ENCODE results near the gene POC1A.
"Not testable (repeated sequence)": the region's sequence is repeated elsewhere in the genome, so short reads cannot be mapped to it uniquely, and the experiment has no call there.

Gene POC1A

DNA sequence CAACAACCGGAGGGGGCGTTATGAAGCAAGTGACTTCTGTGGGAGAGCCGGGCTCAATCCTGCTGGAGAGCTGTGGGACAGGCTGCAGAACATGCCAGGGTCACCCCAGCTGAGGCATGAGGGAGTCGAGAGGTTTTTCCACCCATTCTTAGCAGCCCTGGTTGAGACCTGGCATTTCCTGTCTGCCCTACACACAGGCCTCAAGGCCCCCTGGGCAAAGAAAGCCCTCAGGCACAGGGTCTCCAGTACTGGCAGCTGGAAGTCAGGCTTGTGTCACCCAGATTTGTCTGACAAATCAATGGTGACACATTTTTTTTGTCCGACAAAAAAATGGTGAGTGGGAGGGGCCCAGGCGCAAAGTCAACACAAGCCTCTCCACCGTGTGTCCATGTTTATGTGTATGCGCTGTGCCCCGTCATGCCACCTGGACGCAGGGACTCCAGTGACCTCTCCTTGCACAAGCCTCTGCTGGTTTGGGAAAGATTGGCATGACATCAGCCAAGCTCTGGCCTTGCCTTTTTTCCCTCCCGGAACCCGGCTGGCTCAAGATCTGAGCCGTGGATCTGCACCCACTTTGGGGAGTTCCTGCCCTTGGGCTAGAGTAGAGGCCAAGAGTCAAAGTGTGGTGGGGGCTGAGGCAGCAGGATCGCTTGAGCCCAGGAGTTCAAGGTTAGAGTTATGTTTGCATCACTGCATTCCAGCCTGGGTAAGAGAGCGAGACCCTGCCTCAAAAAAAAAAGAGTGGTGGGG lies 22.9 kb upstream of the POC1A start:
- TF ChIP-seq GATA1 (IDR thresholded peaks at IDR 0.05; ENCODE audit: low read depth, low read length) (no peak), POLR2A (IDR thresholded peaks at IDR 0.05; ENCODE audit: low read length) (no peak)
- no peak for DNase-seq

GRCh38 chr3:52176180-52176752 lies 22.0 kb upstream of the POC1A start:
- no peak for DNase-seq
- TF ChIP-seq GATA1 (IDR thresholded peaks at IDR 0.05; ENCODE audit: low read depth, low read length): no peak
- TF ChIP-seq POLR2A (IDR thresholded peaks at IDR 0.05; ENCODE audit: low read length): no peak

DNA sequence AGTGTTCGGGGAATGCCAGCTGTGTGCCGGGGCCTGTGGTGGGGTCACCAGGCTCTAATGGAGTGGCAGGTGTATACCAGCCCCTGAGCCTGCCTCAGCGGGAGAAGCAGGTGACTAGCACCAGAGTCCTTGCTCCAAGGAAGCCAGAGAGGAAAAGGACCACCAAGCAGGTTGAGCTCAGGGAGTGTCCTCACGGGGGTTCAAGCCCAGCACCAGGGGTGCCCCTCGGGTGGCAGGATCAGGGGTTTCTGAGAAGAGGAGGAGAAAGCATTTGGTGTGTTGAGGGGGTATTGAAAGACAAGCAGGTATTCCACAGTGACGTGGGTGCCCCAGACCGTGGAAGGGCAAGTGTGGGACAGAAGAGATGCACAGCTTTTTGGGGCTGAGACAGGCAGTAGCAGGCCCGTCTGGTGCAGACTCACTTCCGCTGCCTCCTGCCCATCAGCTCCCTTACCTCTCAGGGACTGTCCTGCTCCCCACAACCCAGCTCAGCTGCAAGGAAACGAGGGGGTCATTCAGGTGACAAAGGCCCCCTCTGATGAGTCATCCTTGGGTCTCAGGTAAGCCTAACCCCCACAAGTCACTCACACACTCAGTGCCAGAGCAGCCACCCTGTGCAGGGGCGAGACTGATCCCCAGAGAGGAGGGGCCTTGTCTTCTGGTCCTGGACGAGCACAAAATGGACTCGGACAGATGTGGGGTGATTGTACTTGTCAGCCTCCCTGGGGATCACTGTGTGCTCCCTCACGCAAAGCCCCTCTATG lies 21.4 kb upstream of the POC1A start:
- no peak for DNase-seq

DNA sequence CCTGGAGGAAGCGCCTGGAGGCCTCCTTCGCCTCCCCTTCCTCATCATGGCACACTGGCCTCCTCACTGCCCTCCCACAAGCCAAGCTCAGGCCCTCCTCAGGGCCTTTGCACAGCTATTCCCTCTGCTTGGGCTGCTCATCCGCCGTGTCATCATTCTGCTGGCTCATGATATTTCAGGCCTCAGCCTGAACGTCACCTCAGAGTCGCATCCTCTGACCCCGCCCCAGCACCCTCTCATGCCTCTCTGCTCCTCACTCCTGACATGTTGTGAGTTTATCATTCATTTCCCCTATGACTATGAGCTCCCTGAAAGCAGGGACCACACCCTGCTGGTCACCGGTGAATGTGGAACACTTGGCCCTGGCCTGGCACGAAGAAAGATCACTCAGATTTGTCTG lies 20.7 kb upstream of the POC1A start:
- TF ChIP-seq POLR2A (IDR thresholded peaks at IDR 0.05; ENCODE audit: low read length) (no peak), GATA1 (IDR thresholded peaks at IDR 0.05; ENCODE audit: low read depth, low read length) (no peak)
- peak; percentile 81 to 91 for DNase-seq

More for the DNA sequence above, 21.4 kb upstream of the POC1A start:
- TF ChIP-seq GATA1 (IDR thresholded peaks at IDR 0.05; ENCODE audit: low read depth, low read length): no peak
- no peak for TF ChIP-seq POLR2A (IDR thresholded peaks at IDR 0.05; ENCODE audit: low read length)

DNA sequence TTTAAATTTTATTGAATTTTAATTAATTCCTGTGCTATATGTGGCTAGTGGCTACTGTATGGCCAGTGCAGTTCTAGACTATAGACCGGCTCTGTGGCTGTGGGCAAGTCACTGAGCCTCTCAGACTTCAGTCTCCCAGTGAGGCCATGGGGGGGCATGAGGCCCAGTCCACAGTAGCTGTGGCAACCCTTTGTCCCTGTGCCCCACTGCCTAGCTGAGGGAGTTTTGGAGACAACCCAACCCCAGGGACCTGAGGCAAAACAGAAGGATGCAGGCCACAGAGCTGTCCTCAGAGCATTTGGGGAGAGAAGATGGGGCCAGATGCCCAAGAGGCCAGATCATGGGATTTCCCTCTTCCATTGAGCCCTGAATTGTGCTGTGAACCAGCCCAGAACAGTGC lies 18.9 kb upstream of the POC1A start:
- no peak for DNase-seq
- no peak for TF ChIP-seq POLR2A (IDR thresholded peaks at IDR 0.05; ENCODE audit: low read length)
- TF ChIP-seq GATA1 (IDR thresholded peaks at IDR 0.05; ENCODE audit: low read depth, low read length): no peak

DNA sequence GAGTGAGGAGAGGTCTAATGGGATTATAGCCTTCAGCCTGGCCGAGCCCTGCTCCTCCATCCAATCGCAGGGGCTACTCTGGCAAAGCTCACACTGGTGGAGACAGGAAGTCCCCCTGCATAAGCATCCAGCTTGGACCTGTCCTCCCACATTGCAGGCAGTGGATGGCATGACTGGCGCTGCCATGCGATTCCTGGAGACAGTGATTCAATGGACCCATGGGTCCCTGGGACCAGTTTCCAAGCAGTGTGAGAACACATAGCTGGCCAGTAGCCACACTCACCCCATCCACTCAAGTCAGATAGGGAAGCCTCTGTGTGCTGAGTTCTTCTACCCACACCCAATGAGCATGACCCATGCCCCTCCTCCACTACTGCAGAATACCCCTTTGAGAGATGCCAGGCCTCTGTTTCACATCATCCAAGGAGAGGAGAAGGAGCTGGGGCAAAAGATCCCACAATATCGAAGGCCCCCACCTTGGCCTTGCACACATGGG lies 18.1 kb upstream of the POC1A start:
- TF ChIP-seq GATA1 (IDR thresholded peaks at IDR 0.05; ENCODE audit: low read depth, low read length) (no peak), POLR2A (IDR thresholded peaks at IDR 0.05; ENCODE audit: low read length) (no peak)

GRCh38 chr3:52171514-52172261 lies 17.5 kb upstream of the POC1A start:
- no peak for TF ChIP-seq POLR2A (IDR thresholded peaks at IDR 0.05; ENCODE audit: low read length)
- TF ChIP-seq GATA1 (IDR thresholded peaks at IDR 0.05; ENCODE audit: low read depth, low read length): no peak
- DNase-seq: peak; percentile 52 to 61

More for the DNA sequence above, 18.1 kb upstream of the POC1A start:
- DNase-seq: no peak

DNA sequence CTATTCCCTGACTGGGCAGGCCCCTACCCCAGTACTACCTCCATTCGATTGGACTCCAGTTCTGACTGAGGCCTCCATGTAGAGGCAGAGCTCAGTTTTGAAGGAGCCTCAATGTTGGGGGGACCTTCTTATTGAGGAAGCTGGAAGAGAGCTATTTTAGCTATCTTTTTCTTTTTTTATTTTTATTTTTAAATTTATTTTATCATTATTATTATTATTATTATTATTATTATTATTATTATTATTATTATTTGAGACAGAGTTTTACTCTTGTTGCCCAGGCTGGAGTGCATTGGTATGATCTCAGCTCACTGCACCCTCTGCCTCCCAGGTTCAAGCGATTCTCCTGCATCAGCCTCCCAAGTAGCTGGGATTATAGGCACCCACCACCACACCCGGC lies 16.0 kb upstream of the POC1A start:
- not testable (repeated sequence) for DNase-seq

DNA sequence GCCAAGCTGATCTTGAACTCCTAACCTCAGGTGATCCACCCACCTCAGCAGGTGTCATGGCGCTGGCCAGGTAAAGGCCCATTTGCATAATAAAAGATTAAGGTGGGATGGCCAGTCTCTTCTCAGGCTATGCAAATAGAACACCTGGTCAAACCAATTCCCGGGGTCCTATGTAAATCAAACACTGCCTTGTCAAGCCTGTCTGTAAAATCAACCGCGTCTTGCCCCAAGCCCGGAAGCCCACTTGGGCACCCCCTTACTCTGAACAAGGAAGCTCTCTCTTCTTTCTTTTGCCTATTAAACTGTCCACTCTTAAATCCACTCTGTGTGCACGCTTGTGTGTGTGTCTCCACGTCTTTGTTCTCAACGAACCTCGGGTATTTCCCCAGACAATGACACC lies 13.0 kb upstream of the POC1A start:
- TF ChIP-seq POLR2A (IDR thresholded peaks at IDR 0.05; ENCODE audit: low read length): no peak
- no peak for TF ChIP-seq GATA1 (IDR thresholded peaks at IDR 0.05; ENCODE audit: low read depth, low read length)
- no peak for DNase-seq

- no peak for DNase-seq
- TF ChIP-seq POLR2A (IDR thresholded peaks at IDR 0.05; ENCODE audit: low read length) (no peak), GATA1 (IDR thresholded peaks at IDR 0.05; ENCODE audit: low read depth, low read length) (no peak)
Observed at GRCh38 chr3:52162250-52162872, 8.1 kb upstream of the POC1A start.

DNA sequence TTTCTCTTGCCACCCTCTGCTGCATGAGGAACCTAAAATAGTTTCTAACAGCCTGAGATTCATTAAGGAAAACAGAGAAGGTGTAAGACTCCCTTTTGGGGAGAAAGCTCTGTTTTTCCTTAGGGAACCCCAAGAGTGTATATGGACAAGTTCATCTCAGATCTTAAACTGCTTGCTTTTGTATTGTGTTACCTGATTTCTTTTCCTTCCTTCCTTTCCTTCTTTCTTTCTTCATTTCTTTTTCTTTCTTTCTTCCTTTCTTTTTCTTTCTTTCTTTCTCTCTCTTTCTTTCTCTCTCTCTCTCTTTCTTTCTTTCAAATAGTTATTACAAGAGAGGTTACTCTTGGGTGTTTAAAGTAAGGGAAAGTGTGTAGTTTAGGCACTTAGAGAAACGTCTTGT lies 5.3 kb upstream of the POC1A start:
- no peak for TF ChIP-seq POLR2A (IDR thresholded peaks at IDR 0.05; ENCODE audit: low read length)
- TF ChIP-seq GATA1 (IDR thresholded peaks at IDR 0.05; ENCODE audit: low read depth, low read length): no peak
- no peak for DNase-seq

DNA sequence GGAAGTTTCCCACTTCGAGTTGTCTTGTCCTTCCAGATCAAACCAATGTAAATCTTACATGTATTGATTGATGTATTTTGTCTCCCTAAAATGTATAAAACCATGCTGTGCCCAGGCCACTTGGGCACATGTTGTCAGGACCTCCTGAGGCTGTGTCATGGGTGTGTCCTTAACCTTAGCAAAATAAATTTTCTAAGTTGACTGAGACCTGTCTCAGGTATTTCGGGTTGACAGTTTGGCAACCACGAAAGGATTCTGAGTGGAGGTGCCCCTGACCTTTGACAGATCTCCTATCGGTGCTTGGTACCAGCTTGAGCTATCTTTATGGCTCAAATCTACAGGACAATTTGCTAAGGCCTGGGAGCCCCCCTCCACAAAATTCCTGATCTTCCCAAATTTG lies 1.7 kb upstream of the POC1A start:
- no peak for DNase-seq
- no peak for TF ChIP-seq POLR2A (IDR thresholded peaks at IDR 0.05; ENCODE audit: low read length)
- TF ChIP-seq GATA1 (IDR thresholded peaks at IDR 0.05; ENCODE audit: low read depth, low read length): no peak

- TF ChIP-seq POLR2A (IDR thresholded peaks at IDR 0.05; ENCODE audit: low read length) (no peak), GATA1 (IDR thresholded peaks at IDR 0.05; ENCODE audit: low read depth, low read length) (no peak)
- DNase-seq: peak; percentile 62 to 66
Observed at GRCh38 chr3:52153389-52154096, 680 bp downstream of the POC1A start.

DNA sequence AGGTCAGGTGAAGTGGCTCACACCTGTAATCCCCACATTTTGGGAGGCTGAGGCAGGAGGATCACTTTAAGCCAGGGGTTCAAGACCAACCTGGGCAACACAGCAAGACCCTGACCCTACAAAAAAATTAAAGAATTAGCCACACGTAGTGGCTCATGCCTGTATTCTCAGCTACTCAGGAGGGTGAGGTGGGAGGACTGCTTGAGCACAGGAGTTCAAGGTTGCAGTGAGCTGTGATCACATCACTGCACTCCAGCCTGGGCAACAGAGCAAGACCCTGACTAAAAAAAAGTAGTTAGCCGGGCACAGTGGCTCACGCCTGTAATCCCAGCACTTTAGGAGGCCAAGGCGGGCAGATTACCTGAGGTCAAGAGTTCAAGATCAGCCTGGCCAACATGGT lies 2.2 kb downstream of the POC1A start:
- DNase-seq: not testable (repeated sequence)

All from erythroblast (primary cell).